Globus pallidus (tissue), 1 donor: ENCODE results near the gene GPR171.

Experiments
- DNase-seq: peaks from one replicate; pipeline ENCODE4 v3.0.0-alpha.2; 2015; ENCODE audit warnings: low spot score

GPR171 gene

DNA sequence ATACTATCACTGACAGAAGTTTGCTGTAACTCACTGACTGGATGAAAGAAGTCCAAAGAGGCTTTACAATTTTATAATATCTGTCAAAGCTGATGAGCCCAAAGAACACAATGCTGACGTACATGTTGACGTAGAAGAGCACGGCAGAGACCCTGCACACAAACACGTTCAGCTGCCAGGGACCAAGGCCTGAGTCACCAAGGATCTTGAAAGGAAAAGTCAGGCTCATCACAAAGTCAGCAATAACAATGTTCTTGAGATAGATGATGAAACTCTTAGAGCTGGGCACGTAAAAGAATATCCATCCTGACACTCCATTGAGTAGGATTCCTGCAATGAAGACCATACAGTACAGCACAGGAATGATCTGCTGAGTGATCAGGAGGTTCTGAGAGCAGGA lies 10.9 kb upstream of the GPR171 start:
- no peak for DNase-seq

- DNase-seq: no peak
Observed at GRCh38 chr3:151213151-151213550, 10.1 kb upstream of the GPR171 start.

GRCh38 chr3:151210676-151211381 lies 7.8 kb upstream of the GPR171 start:
- no peak for DNase-seq

- DNase-seq: no peak
Observed at GRCh38 chr3:151209654-151210053, 6.6 kb upstream of the GPR171 start.

- no peak for DNase-seq
Observed at GRCh38 chr3:151206201-151206600, 3.2 kb upstream of the GPR171 start.

DNA sequence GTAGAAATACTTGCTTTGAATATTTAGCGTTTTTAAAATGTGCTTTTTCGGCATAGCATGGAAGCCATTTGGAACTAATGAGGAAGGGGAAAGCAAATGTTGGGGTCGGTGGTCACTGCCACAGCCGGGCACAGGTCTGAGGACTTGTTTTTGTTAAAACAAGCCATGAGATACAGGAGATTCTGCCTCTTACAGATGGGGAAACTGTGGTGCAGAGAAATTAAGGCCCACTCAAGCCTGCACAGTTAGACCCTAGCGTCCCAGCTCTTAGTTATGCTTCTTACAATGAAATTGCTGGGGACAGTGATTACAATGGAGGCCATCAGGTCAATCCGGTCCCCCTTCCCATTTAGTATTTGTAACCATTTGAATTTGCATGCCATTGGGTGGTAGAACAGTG lies 2.5 kb upstream of the GPR171 start:
- no peak for DNase-seq

- no peak for DNase-seq
Observed at GRCh38 chr3:151204530-151205402, 1.8 kb upstream of the GPR171 start.

GRCh38 chr3:151201051-151201730 lies 1.8 kb downstream of the GPR171 start:
- no peak for DNase-seq

GRCh38 chr3:151200586-151200985 lies 2.4 kb downstream of the GPR171 start:
- no peak for DNase-seq

DNA sequence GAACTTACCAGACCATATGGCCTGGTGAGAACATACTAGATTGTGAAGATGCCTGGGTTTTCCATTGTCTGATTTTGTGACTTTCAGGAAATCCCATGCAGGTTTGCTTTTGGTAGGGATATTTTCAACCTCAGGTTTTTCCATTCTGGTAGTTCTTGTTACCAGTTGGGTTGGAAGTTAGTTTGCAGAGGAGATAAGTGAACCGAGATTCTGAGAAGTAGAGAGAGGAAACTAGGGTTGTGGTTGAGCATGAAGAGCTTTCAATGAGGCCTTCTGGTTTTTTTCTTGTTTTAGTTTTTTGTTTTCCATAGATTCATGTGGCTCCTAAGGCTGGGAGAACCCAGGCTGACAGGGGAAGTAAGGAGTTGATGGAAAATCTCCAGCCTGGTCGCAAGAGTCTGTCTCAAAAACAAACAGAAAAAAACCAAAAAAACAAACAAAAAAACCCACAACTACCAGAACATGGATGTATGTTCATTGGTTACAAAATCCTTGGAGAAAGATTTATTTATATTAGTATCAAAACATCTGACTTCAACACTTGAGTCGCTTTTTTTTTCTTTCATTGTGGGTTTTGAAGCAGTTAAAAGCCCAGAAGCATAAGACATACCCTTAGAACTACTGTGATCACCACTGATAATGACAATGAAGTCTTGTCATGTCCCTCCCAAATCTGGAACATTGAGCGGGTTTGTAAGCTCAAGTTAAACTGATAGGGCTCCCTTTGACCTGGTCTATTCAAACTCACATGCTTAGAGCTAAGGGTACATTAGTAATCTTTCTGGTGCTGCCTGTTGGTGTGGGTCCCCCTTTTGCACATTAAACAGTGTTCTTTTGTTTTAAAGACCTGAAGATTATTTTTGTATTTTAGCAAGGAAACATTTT lies 3.2 kb downstream of the GPR171 start:
- no peak for DNase-seq

- no peak for DNase-seq
Observed at GRCh38 chr3:151198849-151199248, 4.2 kb downstream of the GPR171 start.

DNA sequence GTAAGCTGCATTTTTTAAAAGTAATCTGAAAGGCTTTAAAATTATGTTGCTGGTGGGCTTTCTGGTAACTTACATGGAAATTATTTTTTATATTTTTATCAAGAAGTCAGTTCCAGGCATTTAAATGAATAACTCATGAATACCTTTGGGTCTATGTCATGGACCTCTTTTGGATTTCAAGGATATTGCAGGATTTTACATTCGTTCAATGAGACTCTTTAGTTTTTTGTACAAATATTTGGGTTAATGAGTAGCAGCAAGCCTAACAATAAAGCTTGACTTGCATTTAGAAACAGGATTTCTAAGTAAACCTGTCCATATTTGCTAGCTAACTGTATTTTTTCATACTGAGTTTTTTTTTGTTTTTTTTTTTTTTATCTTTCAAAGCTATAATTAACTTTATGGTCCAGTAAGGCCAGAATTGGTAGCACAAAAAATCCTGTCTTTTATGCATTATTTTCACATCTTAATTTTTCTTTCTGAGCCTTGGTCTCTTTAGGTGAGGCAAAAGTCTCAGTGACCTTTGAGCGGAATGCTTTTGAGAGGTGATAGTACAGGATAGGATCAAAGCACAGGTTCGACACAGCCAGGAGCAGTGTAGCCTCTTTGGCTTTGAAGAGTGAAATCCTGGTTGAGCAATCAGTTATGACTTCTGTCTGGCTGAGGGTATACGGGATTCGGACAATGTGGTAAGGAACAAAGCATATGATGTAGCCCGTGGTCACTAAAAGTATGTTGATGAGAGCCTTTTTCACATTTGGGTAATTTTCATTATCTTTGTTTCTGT lies 4.8 kb downstream of the GPR171 start:
- DNase-seq: no peak

GRCh38 chr3:151197228-151197627 lies 5.8 kb downstream of the GPR171 start:
- DNase-seq: no peak

GRCh38 chr3:151196434-151196833 lies 6.6 kb downstream of the GPR171 start:
- no peak for DNase-seq

DNA sequence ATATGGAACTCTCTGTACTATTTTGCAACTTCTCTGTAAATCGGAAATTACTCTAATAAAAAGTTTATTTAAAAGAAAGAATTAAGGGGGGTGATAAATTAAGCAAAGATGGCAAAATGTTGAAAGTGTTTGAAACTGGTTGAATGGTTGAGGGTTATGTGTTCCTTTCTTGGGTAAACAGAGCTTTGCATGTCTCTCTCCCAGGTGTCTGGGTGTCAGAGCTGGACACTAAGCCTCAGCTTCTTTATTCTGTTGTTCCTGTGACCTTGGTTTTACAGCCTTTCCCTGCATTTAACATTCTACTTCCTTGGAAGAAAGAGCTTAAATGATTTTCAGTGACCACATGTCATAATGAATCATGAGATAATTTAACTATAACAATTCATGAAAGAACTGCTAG lies 7.2 kb downstream of the GPR171 start:
- no peak for DNase-seq

GRCh38 chr3:151192545-151192944 lies 10.5 kb downstream of the GPR171 start:
- no peak for DNase-seq

DNA sequence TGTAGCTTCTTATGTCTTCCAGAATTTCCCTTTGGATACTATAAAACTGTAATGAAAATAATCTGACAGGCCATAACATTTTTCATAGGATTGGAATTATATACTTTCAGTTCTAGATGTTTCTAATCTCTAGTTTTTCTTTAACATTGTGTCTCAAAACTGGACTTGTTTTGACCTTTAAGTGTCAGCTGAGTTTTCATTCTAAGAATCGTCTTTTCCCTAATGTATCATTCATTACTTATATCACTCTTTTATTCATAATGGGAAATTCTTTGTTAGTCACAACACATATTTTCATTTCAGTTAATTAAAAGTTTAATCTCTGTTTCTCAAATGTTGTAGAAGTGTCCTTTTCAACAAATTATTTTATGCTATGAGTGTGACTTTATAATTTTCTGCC lies 11.9 kb downstream of the GPR171 start:
- DNase-seq: no peak

DNA sequence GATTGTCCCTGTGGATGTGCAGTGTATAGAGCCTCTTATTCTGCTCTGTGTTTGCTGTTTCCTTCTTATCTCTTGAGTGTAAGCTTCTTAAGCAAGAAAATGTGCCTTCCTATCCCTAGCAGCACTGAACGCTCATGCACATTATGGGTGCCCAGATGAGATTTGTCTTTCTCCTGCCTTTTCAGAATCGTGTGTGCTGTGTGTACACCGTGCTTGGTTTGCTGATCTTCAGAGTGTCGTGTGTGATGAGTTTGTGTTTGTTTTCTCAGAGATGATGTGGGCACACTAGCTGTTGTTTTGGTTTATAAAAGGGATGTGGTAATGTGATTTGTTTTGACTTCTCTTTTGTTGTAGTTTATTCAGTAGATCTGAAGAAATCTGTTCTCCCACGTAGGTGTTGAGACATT lies 19.7 kb downstream of the GPR171 start:
- no peak for DNase-seq

- no peak for DNase-seq
Observed at GRCh38 chr3:151182349-151183079, 20.5 kb downstream of the GPR171 start.

DNA sequence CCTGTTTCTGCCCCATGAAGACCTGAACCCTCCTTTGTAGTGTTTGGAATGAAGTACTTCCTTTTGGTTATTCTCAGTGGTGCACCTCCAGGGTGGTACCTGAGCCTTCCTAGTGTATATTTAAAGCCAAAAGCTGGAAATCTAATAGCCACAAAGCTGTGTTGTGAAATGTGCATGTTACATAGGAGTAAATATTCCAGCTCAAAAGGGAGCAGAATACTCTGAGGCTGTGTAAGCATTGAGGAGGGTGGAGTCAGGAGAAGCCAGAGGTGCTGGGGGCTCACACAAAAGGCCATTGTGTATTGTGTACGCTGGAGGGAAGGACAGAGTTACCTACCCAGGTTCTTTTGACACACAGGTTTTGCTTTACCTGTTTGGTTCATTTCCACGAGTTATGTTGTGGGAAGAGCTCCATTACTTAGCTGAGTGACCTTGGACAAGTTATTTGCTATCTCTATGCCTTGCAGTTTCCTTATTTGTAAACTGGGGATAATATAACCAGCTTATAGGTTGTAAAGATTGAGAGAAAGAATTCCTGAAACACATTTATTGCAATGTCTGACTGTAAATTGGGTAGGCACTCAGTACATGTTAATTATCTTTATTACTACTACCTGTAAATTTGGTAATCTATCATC lies 24.7 kb downstream of the GPR171 start:
- DNase-seq: no peak
